Stimulated activated CD4-positive, alpha-beta T cell treated with anti-CD3 and anti-CD28 coated beads, Interleukin-12 subunit alpha, Interleukin-12 subunit beta, amount 100 ng/mL, for 48 hours (primary cell): Measurements from ENCODE around the gene TSGA10.
"Not testable (repeated sequence)": the region's sequence is repeated elsewhere in the genome, so short reads cannot be mapped to it uniquely, and the experiment has no call there.

Source experiments
- DNase-seq, 3 donors: peaks; one replicate each; pipeline ENCODE4 v3.0.0-alpha.2; 2020; ENCODE audit warnings: low read depth in 2 of 3, low spot score in 1 of 3

The TSGA10 gene

DNA sequence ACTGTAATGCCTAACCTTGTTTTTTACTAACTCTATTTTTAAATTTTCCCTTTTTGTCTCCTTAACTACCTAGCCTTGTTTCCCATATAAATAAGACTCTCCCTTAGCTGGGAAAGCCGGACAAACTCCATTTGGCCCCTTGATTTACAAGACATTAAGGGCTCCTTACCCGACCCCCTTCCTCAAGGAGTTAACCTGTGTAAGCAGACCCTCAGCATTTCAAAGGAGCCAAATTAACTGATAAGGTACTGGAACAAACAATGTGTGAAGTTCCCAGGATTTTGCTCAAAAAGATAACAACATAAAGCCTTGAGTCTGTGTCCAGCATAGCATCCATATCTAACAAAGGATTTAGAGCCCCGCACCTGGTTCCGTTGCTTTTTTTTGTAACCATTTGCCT lies 72.9 kb downstream of the TSGA10 start:
- DNase-seq, result no peak

DNA sequence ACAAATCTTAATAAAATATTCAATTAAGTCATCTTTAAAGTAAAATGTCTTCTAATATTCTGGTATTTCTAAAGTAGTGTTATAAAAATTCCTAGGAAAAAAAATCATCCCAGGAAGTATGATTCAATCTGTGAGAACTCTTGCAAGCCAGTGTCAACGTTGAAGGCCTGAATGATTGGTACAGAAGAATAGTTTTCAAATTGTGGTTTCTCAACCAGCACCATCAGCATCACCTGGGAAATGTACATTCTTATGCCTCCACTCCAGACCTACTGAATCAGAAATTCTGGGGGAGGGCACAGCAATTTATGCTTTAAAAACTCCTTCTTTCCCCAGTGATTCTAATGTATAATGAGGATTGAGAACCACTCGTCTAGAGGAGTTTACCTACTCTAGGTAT lies 75.5 kb downstream of the TSGA10 start:
- DNase-seq, result no peak

DNA sequence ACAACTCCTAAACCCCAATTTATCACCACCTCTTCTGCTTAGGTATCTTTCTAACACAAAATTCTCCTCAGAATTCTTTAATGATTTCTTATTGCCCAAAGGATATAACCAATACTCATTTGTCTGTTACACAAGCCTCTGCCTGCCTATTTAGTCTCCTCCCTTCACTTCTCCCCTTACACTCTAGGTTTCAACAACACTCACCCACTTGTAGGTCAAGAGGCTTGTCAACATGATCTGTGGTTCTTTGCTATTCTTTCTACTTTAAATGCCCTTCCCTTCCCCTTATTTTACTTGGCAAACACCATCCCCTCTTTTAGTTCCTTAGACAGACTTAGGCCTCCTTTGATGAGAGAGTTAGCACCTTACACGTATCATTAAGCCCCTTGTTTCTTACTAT lies 82.2 kb downstream of the TSGA10 start:
- no peak for DNase-seq

DNA sequence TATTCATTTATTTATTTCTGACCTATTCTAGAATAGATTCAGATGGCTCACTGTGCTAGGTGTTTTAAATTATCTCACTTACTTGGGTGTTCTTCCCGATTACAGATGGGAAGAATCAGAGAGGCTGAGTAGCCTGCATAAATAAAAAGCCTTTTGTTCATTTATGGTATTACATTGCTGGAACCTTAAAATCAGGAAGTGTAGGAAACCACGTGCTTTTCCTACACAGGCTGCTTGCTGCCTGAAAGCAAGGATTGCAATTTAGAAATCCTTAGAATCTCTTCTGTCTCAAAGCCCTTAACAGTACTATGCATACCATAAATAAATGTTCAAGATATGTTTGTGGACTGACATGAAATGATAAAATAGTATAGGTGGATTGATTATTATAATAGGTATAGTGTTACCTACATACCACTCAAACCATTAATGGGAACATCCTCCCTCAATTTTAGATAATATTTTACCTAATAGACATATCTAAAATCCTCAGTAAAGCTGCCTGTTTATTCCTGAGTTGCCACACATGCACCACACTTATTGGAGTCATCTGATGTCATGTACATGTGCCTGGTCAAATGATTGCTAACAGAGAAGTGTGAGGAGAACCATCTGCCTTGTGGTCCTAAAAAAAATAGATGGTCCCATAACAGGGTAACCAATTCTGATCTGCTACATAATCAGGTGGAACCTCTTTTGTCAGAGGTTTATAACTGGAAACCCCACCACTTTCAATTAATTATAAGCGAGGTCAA lies 86.7 kb downstream of the TSGA10 start:
- DNase-seq, result no peak

DNA sequence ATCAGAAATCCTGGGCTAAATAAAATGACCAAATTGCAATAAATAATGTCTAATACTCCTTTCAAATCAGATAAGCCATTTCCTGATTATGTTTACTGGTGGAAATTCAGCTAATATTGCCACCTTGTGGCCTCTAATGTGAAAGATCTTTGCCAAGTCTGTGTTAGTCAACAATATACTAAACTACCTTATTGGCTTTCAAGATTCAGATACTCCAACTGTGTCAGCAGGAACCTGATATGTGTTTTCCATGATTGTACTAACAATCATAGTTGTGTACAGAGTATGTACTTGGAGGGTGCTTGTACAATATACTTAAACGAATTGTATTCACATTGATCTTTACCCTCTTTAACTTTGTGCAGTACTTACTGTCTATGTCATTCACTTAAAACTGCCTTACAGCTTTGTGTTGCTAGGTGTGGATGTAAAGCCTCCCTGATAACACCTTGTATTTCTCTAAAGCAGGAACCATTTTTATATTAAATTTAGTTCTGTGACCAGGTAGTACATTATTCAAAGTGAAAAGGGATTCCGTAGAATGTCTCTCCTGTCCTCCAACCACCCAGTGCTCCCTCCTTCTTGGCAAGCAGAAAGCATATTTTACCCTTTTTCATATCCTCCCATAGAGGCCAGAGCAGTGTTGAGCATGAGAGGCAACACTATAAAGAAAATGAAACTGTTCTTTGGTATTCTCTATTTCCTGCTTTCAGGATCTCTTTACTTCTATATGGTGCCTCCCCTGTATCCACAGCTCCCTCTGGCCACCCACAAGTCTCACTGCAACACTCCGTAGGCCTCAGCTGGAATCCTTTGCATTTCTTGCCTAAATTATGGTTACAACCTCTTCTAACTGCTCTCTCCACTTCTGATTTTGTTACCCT lies 88.4 kb downstream of the TSGA10 start:
- DNase-seq, result peak in 1 of 3 donors; percentile 8

DNA sequence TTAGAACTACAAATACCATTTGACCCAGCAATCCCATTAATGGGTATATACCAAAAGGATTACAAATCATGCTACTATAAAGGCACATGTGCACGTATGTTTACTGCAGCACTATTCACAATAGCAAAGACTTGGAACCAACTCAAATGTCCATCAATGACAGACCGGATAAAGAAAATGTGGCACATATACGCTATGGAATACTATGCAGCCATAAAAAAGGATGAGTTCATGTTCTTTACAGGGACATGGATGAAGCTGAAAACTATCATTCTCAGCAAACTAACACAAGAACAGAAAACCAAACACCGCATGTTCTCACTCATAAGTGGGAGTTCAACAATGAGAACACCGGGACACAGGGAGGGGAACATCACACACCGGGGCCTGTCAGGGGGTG lies 105.6 kb downstream of the TSGA10 start:
- DNase-seq, result not testable (repeated sequence)

DNA sequence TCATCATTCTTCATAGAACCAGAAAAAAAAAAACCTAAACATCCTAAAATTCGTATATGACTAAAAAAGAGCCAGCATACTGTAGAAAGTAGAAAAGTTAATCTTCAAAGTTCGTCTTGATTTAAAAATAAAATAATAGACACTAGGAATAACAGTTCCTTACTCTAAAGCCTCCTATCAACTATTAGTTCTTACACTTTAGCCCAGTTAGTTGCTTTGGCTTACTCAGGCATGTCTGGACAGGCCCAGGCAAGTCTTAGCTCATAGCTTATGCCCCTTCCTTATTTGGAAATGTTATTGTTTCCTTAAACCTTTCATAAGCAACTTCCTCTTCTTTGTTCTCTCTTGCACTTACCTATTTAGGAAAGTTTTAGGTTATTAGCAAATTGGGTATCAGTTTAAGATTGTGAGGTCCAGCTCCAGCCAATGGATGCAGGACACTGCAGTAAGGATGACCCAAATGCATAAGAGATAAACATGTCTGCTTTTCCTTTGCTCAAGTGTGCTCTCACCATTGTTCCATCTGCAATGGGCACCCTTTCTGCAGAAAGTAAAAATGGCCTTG lies 113.9 kb downstream of the TSGA10 start:
- not testable (repeated sequence) for DNase-seq

DNA sequence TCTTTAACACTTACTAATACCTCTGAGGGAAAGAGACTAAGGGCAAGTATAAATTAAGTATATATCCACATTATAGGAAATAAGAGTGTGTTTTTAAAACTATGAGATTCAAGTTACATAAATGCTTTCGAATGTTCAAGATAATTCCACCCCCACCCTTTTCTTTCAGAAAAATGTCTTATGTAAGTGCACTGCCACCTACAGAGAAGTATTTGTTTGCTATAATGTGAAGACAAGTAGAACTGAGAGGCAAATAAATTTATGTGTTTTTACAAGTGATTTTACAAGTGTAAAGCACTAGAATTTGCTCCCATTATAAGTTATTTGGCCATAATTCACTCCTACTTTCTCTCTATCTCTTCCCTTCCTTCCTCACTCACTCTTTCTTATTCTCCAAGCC lies 118.8 kb downstream of the TSGA10 start:
- no peak for DNase-seq

DNA sequence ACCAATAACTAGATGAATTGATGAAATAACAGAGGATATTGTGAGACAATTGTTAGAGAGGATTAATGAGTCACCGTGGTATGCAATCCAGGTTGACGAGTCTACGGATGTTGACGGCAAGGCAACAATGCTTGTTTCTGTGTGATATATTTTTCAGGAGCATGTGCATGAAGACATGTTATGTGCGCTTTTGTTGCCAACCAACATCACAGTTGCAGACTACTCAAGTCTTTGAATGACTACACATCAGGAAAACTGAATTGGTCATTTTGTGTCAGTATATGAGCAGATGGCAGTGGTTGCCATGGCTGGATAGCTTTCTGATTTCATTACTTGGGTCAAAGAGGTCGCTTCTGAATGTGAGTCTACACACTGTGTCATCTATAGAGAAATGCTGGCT lies 122.0 kb downstream of the TSGA10 start:
- no peak for DNase-seq

DNA sequence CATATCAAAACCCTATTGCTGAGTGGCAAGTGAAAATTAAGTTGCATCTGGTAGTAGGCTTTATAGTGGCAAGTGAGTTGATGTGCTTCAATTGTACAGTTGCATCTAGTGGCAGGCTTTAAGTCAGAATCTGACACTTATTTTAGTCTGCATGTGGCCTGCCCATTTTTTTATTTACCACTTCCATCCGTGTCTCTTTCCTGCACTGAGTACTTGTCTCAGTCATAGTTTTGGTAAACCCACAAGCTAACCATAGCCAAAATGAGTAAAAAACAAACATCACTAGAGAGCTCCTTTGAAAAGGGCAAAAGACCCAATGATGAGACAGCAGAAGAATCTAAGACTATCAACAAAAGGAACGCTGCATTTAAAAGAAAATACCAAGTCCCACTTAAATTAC lies 122.7 kb downstream of the TSGA10 start:
- no peak for DNase-seq

DNA sequence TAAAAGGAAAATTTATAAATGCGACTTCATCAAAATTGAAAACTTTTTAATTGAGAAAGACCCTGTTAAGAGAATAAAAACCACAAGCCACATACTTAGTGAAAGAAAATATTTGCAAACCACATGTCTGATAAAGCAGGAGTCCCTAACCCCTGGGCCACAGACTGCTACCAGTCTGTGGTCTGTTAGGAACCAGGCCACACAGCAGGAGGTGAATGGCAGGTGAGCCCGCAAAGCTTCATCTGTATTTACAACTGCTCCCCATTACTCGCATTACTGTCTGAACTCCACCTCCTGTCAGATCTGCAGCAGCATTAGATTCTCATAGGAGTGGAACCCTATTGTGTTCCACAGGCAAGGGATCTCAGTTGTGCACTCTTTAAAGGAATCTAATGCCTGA lies 123.3 kb downstream of the TSGA10 start:
- DNase-seq, result no peak

DNA sequence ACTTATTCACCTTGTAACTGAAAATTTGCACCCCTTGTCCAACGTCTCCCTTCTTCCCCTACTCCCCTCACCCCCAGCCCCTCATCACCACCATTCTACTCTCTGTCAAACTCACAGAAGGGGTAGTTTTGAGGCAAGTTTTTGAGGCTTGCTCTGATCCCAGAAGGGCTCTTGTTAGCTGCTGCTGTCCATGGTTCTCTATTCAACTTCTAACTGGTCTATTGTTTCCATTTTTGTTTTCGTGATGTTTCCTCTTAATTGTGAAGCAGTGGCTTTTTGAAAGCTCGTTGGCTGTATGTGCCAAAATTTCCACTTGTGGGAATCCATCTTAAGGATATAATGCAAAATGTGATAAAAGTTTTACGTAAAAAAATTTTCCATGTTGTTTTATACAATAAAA lies 126.2 kb downstream of the TSGA10 start:
- DNase-seq, result no peak

DNA sequence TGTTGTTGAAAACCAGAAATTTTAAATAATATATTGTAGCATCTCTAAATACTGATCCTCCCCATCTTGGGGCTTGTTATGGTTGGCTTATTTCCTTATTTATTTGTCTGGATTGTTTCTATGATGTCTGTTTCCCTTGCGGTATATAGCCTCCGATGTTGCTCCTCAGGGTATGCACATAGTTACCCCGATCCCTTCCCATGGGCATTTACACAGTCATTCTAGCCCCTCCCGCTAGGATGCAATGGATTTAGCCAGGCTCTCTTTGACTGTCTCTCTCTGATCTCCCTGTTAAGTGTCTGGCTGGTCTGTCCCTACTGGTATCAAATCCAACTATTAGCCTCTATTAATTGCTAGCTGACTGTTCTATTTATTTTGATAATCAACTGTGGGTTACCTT lies 126.9 kb downstream of the TSGA10 start:
- DNase-seq, result no peak

DNA sequence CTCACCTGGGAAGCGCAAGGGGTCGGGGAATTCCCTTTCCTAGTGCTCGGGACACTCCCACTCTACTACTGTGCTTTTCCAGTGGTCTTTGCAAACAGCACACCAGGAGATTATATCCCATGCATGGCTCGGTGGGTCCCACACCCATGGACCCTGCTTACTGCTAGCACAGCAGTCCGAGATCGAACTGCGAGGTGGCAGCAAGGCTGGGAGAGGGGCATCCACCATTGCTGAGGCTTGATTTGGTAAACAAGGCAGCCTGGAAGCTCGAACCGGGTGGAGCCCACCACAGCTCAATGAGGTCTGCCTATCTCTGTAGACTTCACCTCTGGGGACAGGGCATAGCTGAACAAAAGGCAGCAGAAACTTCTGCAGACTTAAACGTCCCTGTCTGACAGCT lies 154.0 kb downstream of the TSGA10 start:
- DNase-seq, result no peak

DNA sequence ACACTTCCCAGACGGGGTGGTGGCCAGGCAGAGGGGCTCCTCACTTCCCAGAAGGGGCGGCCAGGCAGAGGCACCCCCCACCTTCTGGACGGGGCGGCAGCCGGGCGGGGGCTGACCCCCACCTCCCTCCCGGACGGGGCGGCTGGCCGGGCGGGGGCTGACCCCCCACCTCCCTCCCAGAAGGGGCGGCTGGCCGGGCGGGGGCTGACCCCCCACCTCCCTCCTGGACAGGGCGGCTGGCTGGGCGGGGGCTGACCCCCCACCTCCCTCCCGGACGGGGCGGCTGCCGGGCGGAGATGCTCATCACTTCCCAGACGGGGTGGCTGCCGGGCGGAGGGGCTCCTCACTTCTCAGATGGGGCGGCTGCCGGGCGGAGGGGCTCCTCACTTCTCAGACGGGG lies 166.0 kb downstream of the TSGA10 start:
- not testable (repeated sequence) for DNase-seq

DNA sequence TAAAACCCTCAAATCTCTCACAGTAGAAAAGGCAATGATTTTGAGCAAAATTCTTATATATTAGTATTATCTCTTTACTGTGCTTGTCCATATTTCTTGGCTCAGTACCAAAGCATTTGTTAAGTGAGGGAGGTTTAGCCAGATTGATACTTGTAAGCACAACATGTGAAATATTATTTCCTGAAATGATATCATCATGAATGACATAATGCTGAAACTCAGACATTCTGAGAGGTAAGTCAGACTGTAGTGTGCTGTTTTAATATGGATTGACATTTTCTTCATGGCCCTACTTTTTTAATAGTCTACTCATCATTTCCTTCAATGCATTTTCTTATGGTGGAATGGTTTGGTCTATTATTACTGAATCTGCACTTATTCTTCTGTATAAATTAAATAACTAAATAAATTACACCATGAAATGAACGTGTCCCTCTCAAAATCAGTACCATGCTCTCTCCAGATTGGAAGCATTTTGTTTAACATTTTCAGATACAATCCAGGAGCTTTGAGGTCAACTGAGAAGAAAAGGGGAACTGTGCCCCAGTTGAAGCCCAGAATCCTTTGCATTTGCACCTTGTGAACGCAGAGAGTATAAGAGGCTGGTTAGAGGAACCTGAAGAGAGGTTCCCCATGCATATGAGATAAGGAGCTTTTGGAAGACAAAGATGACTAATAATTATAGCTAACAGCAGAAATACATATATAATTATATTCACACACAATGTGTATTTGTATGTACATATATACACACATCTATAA lies 168.7 kb downstream of the TSGA10 start:
- no peak for DNase-seq

DNA sequence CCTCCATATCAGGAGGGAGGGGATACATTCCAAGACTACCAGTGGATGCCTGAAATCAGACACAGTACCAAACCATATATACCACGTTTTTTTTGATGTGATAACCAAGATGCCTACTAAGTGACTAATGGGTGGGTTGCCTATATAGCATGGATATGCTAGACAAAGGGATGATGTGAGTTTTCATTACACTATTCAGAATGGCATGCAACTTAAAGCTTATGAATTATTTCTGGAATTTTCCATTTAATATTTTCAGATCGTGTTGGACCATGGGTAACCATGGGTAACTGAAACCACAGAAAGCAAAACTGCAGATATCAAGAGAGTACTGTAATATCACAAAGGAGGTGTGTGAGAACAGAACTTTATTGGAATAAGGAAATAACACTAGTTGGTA lies 179.1 kb downstream of the TSGA10 start:
- no peak for DNase-seq

DNA sequence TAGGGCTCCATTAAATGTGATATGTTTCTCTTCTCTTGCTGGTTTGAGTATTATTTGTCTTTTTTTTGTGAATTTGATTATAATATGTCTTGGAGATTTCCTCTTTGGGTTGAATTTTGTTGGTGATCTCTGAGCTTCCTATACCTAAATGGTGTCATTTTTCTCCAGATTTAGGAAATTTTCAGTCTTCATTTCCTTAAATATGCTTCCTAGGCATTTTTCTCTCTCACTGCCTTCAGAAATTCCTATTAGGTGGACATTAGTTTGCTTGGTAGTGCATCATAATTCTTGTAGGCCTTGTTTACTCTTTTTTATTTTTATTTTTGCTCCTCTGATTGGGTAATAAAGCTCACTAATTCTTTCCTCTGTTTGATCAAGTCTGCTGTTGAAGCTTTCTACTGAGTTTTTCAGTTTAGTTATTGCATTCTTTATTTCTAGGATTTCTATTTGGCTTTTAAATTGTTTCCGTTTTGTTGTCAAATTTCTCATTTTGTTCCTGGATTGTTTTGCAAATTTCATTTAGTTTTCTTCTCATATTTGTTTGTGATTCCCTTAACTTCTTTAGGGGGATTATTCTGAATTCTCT lies 182.1 kb downstream of the TSGA10 start:
- DNase-seq, result no peak

DNA sequence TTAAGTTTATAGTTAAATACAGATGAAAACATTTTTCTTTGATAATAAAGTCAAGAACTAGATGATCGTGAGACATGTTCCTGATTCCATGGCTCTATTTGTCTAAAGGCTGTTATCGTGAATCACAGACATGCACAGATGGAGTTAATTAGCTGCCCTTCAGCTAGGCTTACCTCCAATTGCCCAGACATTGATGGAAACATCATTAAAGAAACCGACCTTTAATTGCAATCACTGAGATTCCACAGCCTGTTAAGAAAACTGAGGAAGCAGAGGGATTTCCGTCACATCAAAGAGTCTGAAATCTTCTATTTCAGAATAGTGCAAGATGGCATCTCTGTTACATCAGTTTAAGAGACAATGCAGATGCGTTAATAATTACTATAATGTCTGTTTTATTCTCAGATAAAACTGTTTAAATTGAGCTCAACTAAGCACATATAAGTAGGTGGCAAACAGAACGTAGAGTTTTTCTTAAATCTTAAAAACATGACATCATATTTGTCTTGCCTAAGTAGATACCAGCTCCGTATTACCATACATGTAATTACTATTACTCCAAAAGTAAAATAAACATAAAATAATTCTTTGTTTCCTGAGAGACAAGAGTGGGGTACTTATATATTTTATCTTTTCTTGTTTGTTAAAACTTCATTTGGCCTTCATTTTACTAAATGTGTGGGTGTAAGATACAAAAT lies 194.8 kb downstream of the TSGA10 start:
- DNase-seq, result no peak

DNA sequence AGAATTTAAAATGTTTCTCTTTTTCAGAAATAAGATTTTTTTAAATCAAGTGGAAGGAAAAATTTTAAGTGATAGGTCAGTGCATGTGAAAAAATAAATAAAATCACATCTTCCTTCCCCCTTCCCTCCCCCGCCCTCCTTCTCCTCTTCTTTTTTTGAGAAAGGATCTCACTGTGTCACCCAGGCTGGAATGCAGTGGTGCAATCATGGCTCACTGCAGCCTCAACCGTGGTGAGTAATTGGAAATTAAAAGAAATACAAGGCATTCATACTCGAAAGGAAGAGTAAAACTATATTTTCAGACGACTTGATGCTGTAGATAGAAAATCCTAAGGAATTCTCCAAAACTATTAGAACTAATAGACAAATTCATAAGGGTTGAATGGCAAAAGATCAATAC lies 201.8 kb downstream of the TSGA10 start:
- no peak for DNase-seq
